Keratinocyte (primary cell): Measurements from ENCODE around the gene PFKFB4. TPM values are rescaled to one million over a fixed set of nuclear protein-coding genes. Genes with fewer than 3 reads are reported as not detected.

ENCODE experiments used
- DNase-seq: peaks from one replicate; pipeline ENCODE4 v3.0.0-alpha.2; 2011; ENCODE audit warnings: low read depth, missing footprints, low spot score
- FAIRE-seq: peaks from 2 replicates; lab custom pipeline; 2011; peaks lifted over from hg19 to GRCh38; lab: Jason Lieb, UNC
- H2AFZ ChIP-seq: 2 replicates; pipeline ENCODE4 v1.6.0; 2012; ENCODE audit warnings: low read length, control low read depth, inconsistent platforms; ENCODE audit not compliant: control insufficient read depth
- H3K27ac ChIP-seq: 2 replicates; pipeline ENCODE4 v1.5.1; 2011; ENCODE audit warnings: low read length; ENCODE audit not compliant: control insufficient read depth, insufficient read depth
- H3K27me3 ChIP-seq: 3 replicates; pipeline ENCODE4 v1.6.0; 2011; ENCODE audit warnings: low read length; ENCODE audit not compliant: control insufficient read depth, insufficient read depth; ENCODE audit errors: extremely low read depth
- H3K36me3 ChIP-seq, 2 experiments: 2 replicates in 1 of 2; 3 replicates in 1 of 2; pipeline ENCODE4 v1.5.1; 2011; ENCODE audit warnings: low read length in 2 of 2, mild to moderate bottlenecking in 1 of 2; ENCODE audit not compliant: control insufficient read depth in 2 of 2, insufficient read depth in 2 of 2; ENCODE audit errors: extremely low read depth in 1 of 2
- H3K4me1 ChIP-seq: 3 replicates; pipeline ENCODE4 v1.5.1; 2011; ENCODE audit warnings: low read length; ENCODE audit not compliant: control insufficient read depth, insufficient read depth; ENCODE audit errors: extremely low read depth
- H3K4me2 ChIP-seq: 3 replicates; pipeline ENCODE4 v1.6.0; 2011; ENCODE audit warnings: low read depth, low read length; ENCODE audit not compliant: control insufficient read depth, insufficient read depth; ENCODE audit errors: extremely low read depth
- H3K4me3 ChIP-seq, 3 experiments: fragments of 200-600 bp in 1 of 3; sonication (generic) in 1 of 3; 2 replicates in 2 of 3; 3 replicates in 1 of 3; pipeline ENCODE4 v1.5.1; 2011 to 2016; ENCODE audit warnings: low read length in 3 of 3, mild to moderate bottlenecking in 3 of 3, control low read depth in 2 of 3, inconsistent platforms in 1 of 3, low read depth in 1 of 3, mixed read lengths in 1 of 3, mixed run types in 1 of 3, moderate library complexity in 1 of 3; ENCODE audit not compliant: control insufficient read depth in 2 of 3, insufficient read depth in 2 of 3; ENCODE audit errors: extremely low read depth in 1 of 3
- H3K79me2 ChIP-seq: 2 replicates; pipeline ENCODE4 v1.6.0; 2012; ENCODE audit warnings: low read length; ENCODE audit not compliant: control insufficient read depth, insufficient read depth
- H3K9ac ChIP-seq: 3 replicates; pipeline ENCODE4 v1.6.0; 2011; ENCODE audit warnings: low read length; ENCODE audit not compliant: control insufficient read depth, insufficient read depth; ENCODE audit errors: extremely low read depth
- H3K9me1 ChIP-seq: 3 replicates; pipeline ENCODE4 v1.6.0; 2011; ENCODE audit warnings: low read length; ENCODE audit not compliant: control insufficient read depth, insufficient read depth; ENCODE audit errors: extremely low read depth
- H3K9me3 ChIP-seq: 2 replicates; pipeline ENCODE4 v1.5.1; 2012; ENCODE audit warnings: low read depth, low read length; ENCODE audit not compliant: control insufficient read depth
- H4K20me1 ChIP-seq: 3 replicates; pipeline ENCODE4 v1.6.0; 2011; ENCODE audit warnings: low read length; ENCODE audit not compliant: control insufficient read depth, insufficient read depth; ENCODE audit errors: extremely low read depth
- EZH2 ChIP-seq: IDR thresholded peaks from one replicate; pipeline ENCODE4 v1.6.1; 2012; ENCODE audit warnings: inconsistent platforms, mild to moderate bottlenecking, low read length, moderate library complexity
- dilution Hi-C: fragments of 300-500 bp; cut with MboI; formaldehyde crosslinking; loops from one replicate; pipeline ENCODE4 v1.7.0; 2020; ENCODE audit warnings: low sequenced_read_pairs; ENCODE audit not compliant: extremely low pct_ligation_motif_present
- polyA plus RNA-seq, 5 experiments: library from polyadenylated mRNA; depleted of rRNA in 3 of 5; stranded (reverse) in 3 of 5; stranded (forward) in 1 of 5; unstranded in 1 of 5; fragments of >200 nt; gene quantifications; 1 replicate in 1 of 5; 2 replicates in 3 of 5; 3 replicates in 1 of 5; pipeline versions ENCODE4 v1.2.1 to v1.2.3, GENCODE V29; 2011 to 2012; ENCODE audit warnings: missing spikeins in 2 of 5, low read depth in 1 of 5, low replicate concordance in 1 of 5
- TF ChIP-seq, protein P1 (sequence below), 3 experiments: IDR thresholded peaks in 1 of 3; conservative IDR thresholded peaks in 1 of 3; optimal IDR thresholded peaks in 1 of 3; 2 replicates in 2 of 3; 3 replicates in 1 of 3; pipeline versions ENCODE3 to v1.5.1; 2011; ENCODE audit warnings: low read length in 3 of 3, mild to moderate bottlenecking in 3 of 3, moderate library complexity in 2 of 3, control low read depth in 1 of 3, inconsistent platforms in 1 of 3; ENCODE audit not compliant: insufficient read depth in 2 of 3; ENCODE audit errors: extremely low read depth in 1 of 3

The PFKFB4 gene
- polyA plus RNA-seq, 1 donor (not counting 4 experiments of a cell fraction or from before 2014, with no cell fraction given) = 15.1 TPM

- peaks cover 10 to 21% of the 10 kb centered on the region in 2 experiments for H3K36me3 ChIP-seq
- no peak overlapping the region for H3K27ac ChIP-seq
- H3K9ac ChIP-seq = peak overlapping the region; percentile 54
- H4K20me1 ChIP-seq = peaks cover 8% of the 10 kb centered on the region
- no peak for DNase-seq
- dilution Hi-C loops = no loop called here
- TF ChIP-seq, protein P1, sequence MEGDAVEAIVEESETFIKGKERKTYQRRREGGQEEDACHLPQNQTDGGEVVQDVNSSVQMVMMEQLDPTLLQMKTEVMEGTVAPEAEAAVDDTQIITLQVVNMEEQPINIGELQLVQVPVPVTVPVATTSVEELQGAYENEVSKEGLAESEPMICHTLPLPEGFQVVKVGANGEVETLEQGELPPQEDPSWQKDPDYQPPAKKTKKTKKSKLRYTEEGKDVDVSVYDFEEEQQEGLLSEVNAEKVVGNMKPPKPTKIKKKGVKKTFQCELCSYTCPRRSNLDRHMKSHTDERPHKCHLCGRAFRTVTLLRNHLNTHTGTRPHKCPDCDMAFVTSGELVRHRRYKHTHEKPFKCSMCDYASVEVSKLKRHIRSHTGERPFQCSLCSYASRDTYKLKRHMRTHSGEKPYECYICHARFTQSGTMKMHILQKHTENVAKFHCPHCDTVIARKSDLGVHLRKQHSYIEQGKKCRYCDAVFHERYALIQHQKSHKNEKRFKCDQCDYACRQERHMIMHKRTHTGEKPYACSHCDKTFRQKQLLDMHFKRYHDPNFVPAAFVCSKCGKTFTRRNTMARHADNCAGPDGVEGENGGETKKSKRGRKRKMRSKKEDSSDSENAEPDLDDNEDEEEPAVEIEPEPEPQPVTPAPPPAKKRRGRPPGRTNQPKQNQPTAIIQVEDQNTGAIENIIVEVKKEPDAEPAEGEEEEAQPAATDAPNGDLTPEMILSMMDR (optimal IDR thresholded peaks at IDR 0.05 in 1 of 3, IDR thresholded peaks at IDR 0.05 in 1 of 3, conservative IDR thresholded peaks at IDR 0.05 in 1 of 3; ENCODE audit: extremely low read depth in 1 of 3, insufficient read depth in 2 of 3, low read length in 3 of 3) = no peak
- no peak for TF ChIP-seq EZH2
- H3K9me1 ChIP-seq = no peaks in the 10 kb centered on the region
- H2AFZ ChIP-seq = no peak overlapping the region
- peak overlapping the region; percentile 62 for H3K4me2 ChIP-seq
- H3K9me3 ChIP-seq = no peaks in the 10 kb centered on the region
- FAIRE-seq = no peak
- peaks cover 32% of the 10 kb centered on the region for H3K4me1 ChIP-seq
- H3K4me3 ChIP-seq = peak overlapping the region in 1 of 3 experiments; percentile 63
- H3K27me3 ChIP-seq = no peaks in the 10 kb centered on the region
- H3K79me2 ChIP-seq = no peaks in the 10 kb centered on the region
These were observed 1.2 kb downstream of the PFKFB4 start for GRCh38 chr3:48555231-48555948.

GRCh38 chr3:48553886-48554845 lies 2.4 kb downstream of the PFKFB4 start:
- Histone ChIP-seq H3K9me1 (no peaks in the 10 kb centered on the region), H3K27me3 (no peaks in the 10 kb centered on the region), H3K36me3 (peaks cover 12 to 16% of the 10 kb centered on the region in 2 experiments), H4K20me1 (peaks cover 5% of the 10 kb centered on the region), H3K9me3 (no peaks in the 10 kb centered on the region), H3K4me3 (no peak overlapping the region), H3K27ac (no peak overlapping the region), H3K4me2 (no peak overlapping the region), H3K4me1 (peaks cover 28% of the 10 kb centered on the region), H2AFZ (no peak overlapping the region), H3K79me2 (no peaks in the 10 kb centered on the region), H3K9ac (no peak overlapping the region)
- TF ChIP-seq, protein P1 (optimal IDR thresholded peaks at IDR 0.05 in 1 of 3, IDR thresholded peaks at IDR 0.05 in 1 of 3, conservative IDR thresholded peaks at IDR 0.05 in 1 of 3; ENCODE audit: extremely low read depth in 1 of 3, insufficient read depth in 2 of 3, low read length in 3 of 3) = no peak
- TF ChIP-seq EZH2 = no peak
- DNase-seq (no peak), FAIRE-seq (no peak)
- dilution Hi-C loops = no loop called here
